Measurements from ENCODE around the gene KLRF1.

DNA sequence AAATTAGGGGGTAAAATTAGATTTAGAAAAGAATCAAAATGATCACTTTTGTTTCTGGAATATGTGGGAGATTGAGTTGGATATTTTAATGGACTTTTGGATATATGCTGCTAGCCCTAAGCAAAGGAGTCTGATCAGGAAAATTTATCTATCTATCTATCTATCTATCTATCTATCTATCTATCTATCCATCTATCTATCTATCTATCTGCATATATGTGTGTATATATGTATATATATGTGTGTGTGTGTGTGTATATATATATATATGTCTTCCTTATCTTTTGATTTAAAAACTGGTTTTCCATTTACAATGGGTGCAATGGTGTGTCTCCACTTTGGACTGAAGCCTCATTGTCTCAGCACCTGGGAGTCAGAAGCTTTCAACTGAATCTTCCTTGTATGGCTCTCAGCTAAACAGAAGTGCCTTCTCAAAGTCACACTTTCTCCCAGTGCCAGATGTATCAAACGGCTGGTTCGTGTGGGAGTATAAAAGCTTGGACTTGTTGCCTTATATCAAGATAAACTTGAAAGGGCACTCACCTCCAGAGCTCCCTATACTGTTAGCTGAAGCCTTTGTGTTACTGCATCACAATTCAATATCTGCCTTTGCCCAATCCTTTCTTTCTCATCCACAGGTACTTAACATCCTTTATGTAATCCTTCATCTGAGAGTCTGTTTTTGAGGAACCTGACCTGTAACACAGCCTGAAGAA, 34.9 kb upstream of the KLRF1 start:
- TF ChIP-seq EP300 (IDR thresholded peaks at IDR 0.05) (no peak), POLR2AphosphoS5 (IDR thresholded peaks at IDR 0.05) (no peak)
- TF ChIP-seq, protein P1, sequence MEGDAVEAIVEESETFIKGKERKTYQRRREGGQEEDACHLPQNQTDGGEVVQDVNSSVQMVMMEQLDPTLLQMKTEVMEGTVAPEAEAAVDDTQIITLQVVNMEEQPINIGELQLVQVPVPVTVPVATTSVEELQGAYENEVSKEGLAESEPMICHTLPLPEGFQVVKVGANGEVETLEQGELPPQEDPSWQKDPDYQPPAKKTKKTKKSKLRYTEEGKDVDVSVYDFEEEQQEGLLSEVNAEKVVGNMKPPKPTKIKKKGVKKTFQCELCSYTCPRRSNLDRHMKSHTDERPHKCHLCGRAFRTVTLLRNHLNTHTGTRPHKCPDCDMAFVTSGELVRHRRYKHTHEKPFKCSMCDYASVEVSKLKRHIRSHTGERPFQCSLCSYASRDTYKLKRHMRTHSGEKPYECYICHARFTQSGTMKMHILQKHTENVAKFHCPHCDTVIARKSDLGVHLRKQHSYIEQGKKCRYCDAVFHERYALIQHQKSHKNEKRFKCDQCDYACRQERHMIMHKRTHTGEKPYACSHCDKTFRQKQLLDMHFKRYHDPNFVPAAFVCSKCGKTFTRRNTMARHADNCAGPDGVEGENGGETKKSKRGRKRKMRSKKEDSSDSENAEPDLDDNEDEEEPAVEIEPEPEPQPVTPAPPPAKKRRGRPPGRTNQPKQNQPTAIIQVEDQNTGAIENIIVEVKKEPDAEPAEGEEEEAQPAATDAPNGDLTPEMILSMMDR (IDR thresholded peaks at IDR 0.05): no peak

Measured in gastroesophageal sphincter (tissue), 3 donors.